Ovary (tissue), 3 donors: ENCODE results near the gene HCFC1R1.

ENCODE experiments used
- POLR2A ChIP-seq: fragments of 450-650 bp; IDR thresholded peaks from one replicate; pipeline ENCODE4 v1.6.1; 2017; ENCODE audit warnings: antibody characterized with exemption, mild to moderate bottlenecking, moderate library complexity
- TF ChIP-seq, protein P1 (sequence below), 3 donors: fragments of 450-650 bp in 2 of 3; fragments of 200-600 bp in 1 of 3; IDR thresholded peaks; one replicate each; pipeline versions ENCODE4 v1.5.1 to v1.8.0; 2016 to 2022; ENCODE audit warnings: antibody characterized with exemption in 3 of 3, mild to moderate bottlenecking in 1 of 3
- donor health status: DM: no; HTN: no; CAD: no.

DNA sequence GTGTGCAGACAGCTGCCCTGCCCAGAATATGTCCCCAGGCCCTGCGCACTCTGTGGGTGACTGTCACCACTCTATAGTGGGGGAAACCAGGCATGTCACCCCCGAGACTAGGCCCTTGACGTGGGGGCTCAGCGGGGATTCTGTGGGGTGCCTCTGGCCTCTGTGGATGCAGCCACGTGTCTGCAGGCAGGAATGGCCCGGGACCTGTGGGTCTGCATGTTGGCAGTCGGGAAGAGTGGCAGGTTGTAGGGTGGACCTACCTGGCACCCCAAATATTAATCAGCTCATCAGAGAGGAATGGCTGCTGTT, 42.7 kb upstream of the HCFC1R1 start:
- TF ChIP-seq, protein P1, sequence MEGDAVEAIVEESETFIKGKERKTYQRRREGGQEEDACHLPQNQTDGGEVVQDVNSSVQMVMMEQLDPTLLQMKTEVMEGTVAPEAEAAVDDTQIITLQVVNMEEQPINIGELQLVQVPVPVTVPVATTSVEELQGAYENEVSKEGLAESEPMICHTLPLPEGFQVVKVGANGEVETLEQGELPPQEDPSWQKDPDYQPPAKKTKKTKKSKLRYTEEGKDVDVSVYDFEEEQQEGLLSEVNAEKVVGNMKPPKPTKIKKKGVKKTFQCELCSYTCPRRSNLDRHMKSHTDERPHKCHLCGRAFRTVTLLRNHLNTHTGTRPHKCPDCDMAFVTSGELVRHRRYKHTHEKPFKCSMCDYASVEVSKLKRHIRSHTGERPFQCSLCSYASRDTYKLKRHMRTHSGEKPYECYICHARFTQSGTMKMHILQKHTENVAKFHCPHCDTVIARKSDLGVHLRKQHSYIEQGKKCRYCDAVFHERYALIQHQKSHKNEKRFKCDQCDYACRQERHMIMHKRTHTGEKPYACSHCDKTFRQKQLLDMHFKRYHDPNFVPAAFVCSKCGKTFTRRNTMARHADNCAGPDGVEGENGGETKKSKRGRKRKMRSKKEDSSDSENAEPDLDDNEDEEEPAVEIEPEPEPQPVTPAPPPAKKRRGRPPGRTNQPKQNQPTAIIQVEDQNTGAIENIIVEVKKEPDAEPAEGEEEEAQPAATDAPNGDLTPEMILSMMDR (IDR thresholded peaks at IDR 0.05): no peak
- no peak for TF ChIP-seq POLR2A
